Colonic mucosa (tissue), 4 donors: ENCODE results near the gene TAB2. TPM values are rescaled to one million over a fixed set of nuclear protein-coding genes. Genes with fewer than 3 reads are reported as not detected.

Source experiments
- DNase-seq: peaks from one replicate; pipeline ENCODE4 v3.0.0-alpha.2; 2020
- H3K27ac ChIP-seq: fragments of 200-600 bp; one replicate; pipeline ENCODE4 v1.8.0; 2021
- H3K27me3 ChIP-seq: fragments of 200-600 bp; one replicate; pipeline ENCODE4 v1.8.0; 2021
- H3K36me3 ChIP-seq: fragments of 200-600 bp; one replicate; pipeline ENCODE4 v1.8.0; 2021
- H3K4me1 ChIP-seq: fragments of 200-600 bp; one replicate; pipeline ENCODE4 v1.8.0; 2021; ENCODE audit warnings: mild to moderate bottlenecking
- H3K4me3 ChIP-seq: fragments of 200-600 bp; one replicate; pipeline ENCODE4 v1.8.0; 2021
- H3K9ac ChIP-seq, 2 donors: one replicate each; pipeline ENCODE4 v1.7.0; 2013; ENCODE audit warnings: control low read depth in 2 of 2, low read depth in 2 of 2, low read length in 2 of 2
- H3K9me3 ChIP-seq: fragments of 200-600 bp; one replicate; pipeline ENCODE4 v1.8.0; 2021
- CTCF ChIP-seq: fragments of 200-600 bp; IDR thresholded peaks from one replicate; pipeline ENCODE4 v1.8.0; 2022; ENCODE audit warnings: antibody characterized with exemption, mild to moderate bottlenecking
- intact Hi-C: fragments of 100-400 bp; cut with DNase I; formaldehyde crosslinking; loops from one replicate; pipeline ENCODE4 v1.14.1; 2022
- total RNA-seq, 2 donors: library from RNA; stranded (reverse); fragmentation: NEBNext Ultra II Directional in 1 of 2; extraction: Animal tissue kit (Norgen Biotek cat#: 25700) in 1 of 2; gene quantifications; one replicate each; pipeline ENCODE4 v1.2.1, GENCODE V29; 2021
- donor health status: healthy.
- donor health status: DM: no; HTN: no; CAD: no.
- donor health status: DM: no; HTN: no; CAD: no.

Gene TAB2
- total RNA-seq, 2 donors from 2014 or later: 36.7 to 81.3 TPM

GRCh38 chr6:149313070-149313469, 4.4 kb upstream of the TAB2 start:
- Histone ChIP-seq H3K27ac (no peak overlapping the region), H3K9ac (no peak overlapping the region), H3K27me3 (no peaks in the 10 kb centered on the region), H3K4me1 (no peaks in the 10 kb centered on the region), H3K4me3 (no peak overlapping the region), H3K36me3 (no peaks in the 10 kb centered on the region), H3K9me3 (no peaks in the 10 kb centered on the region)
- intact Hi-C loops: no loop called here
- DNase-seq: no peak
- no peak for TF ChIP-seq CTCF

GRCh38 chr6:149313861-149314260, 3.7 kb upstream of the TAB2 start:
- intact Hi-C loops: no loop called here

DNA sequence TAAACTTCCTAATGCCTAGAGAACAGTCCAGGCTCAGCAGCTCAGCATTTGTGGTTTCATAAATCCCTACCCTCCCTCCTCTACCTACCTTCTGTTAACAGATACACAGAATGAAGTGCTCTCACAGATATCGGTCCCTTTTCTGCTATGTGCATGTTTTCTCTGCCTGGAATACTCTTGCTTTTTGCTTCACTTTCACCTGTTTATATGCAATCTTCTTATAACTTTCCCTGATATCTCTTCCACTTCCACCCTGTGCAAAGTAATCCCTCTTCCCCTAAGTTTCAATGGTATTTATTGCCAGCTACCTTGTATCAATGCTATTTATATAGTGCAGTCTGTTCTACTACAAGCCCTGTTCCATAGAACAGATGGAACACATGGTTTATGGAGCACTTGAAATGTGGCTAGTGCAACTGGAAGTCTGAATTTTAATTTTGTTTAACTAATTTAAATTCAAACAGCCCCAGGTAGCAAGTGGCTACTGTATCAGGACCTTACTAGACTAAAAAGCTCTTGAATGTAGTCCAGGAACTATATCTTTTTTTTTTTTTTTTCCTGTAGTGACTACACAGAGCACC, 3.1 kb upstream of the TAB2 start:
- intact Hi-C loops: no loop called here

More at GRCh38 chr6:149313861-149314260, 3.7 kb upstream of the TAB2 start:
- Histone ChIP-seq H3K9me3 (no peaks in the 10 kb centered on the region), H3K4me1 (no peaks in the 10 kb centered on the region), H3K9ac (no peak overlapping the region), H3K27ac (no peak overlapping the region), H3K4me3 (no peak overlapping the region), H3K36me3 (no peaks in the 10 kb centered on the region), H3K27me3 (no peaks in the 10 kb centered on the region)
- TF ChIP-seq CTCF: no peak
- DNase-seq: no peak

GRCh38 chr6:149316108-149316727, 1.3 kb upstream of the TAB2 start:
- H3K36me3 ChIP-seq: no peaks in the 10 kb centered on the region
- H3K4me3 ChIP-seq: peak overlapping the region; percentile 87
- H3K27me3 ChIP-seq: no peaks in the 10 kb centered on the region
- H3K9me3 ChIP-seq: no peaks in the 10 kb centered on the region
- no peak for TF ChIP-seq CTCF
- intact Hi-C loops: no loop called here
- no peak for DNase-seq
- H3K27ac ChIP-seq: peak overlapping the region; percentile 96
- H3K4me1 ChIP-seq: peaks cover 5% of the 10 kb centered on the region
- peak overlapping the region; percentile 73 to 99 for H3K9ac ChIP-seq

More for the DNA sequence above, 3.1 kb upstream of the TAB2 start:
- Histone ChIP-seq H3K9me3 (no peaks in the 10 kb centered on the region), H3K4me1 (no peaks in the 10 kb centered on the region), H3K4me3 (no peak overlapping the region), H3K27me3 (no peaks in the 10 kb centered on the region), H3K27ac (no peak overlapping the region), H3K9ac (no peak overlapping the region), H3K36me3 (no peaks in the 10 kb centered on the region)
- DNase-seq: no peak
- no peak for TF ChIP-seq CTCF

GRCh38 chr6:149316740-149317643, 520 bp upstream of the TAB2 start:
- no peaks in the 10 kb centered on the region for H3K9me3 ChIP-seq
- TF ChIP-seq CTCF: no peak
- peak overlapping the region; percentile 87 for H3K4me3 ChIP-seq
- H3K27ac ChIP-seq: peak overlapping the region; percentile 96
- peak; percentile 85 for DNase-seq
- intact Hi-C loops: no loop called here
- H3K36me3 ChIP-seq: no peaks in the 10 kb centered on the region
- peak overlapping the region; percentile 73 to 99 for H3K9ac ChIP-seq
- peaks cover 5% of the 10 kb centered on the region for H3K4me1 ChIP-seq
- H3K27me3 ChIP-seq: no peaks in the 10 kb centered on the region
